ENCODE data around the gene TEX14. TPM values are rescaled to one million over a fixed set of nuclear protein-coding genes. Genes with fewer than 3 reads are reported as not detected.

TEX14 gene
- polyA plus RNA-seq, 2 of the 4 experiments (the other 2 are of a cell fraction), result 0.04 to 0.12 TPM

DNA sequence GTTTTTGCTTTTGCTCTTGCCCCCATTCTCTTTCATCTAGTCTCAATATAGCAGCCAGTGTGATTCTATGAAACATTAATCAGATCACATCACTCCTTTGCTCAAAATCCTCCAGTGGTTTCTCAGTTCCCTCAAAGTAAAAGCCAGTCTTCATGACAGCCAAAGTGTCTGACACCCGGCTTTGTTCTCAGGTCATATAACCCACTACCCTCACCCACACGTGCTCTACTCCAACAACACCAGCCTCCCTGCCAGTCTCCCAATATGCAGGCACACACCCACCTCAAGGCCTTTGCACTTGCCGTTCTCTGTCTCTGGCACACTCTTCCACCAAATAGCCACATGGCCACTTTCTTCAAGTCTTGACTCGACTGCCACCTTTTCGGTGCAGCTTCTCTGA, 181.8 kb downstream of the TEX14 start:
- TF ChIP-seq CHD2 (IDR thresholded peaks at IDR 0.05; ENCODE audit: low read length, partially characterized antibody), result no peak
- TF ChIP-seq PHF8 (IDR thresholded peaks at IDR 0.05; ENCODE audit: borderline replicate concordance, low read depth), result no peak
- TF ChIP-seq JUN (IDR thresholded peaks at IDR 0.05), result no peak
- no peak for TF ChIP-seq ZC3H11A (IDR thresholded peaks at IDR 0.05)
- TF ChIP-seq, protein P1, sequence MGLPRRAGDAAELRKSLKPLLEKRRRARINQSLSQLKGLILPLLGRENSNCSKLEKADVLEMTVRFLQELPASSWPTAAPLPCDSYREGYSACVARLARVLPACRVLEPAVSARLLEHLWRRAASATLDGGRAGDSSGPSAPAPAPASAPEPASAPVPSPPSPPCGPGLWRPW (IDR thresholded peaks at IDR 0.05), result no peak
- no peak for TF ChIP-seq POLR2AphosphoS2 (conservative IDR thresholded peaks at IDR 0.05; ENCODE audit: low read length)
- TF ChIP-seq, protein P2, sequence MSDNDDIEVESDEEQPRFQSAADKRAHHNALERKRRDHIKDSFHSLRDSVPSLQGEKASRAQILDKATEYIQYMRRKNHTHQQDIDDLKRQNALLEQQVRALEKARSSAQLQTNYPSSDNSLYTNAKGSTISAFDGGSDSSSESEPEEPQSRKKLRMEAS (IDR thresholded peaks at IDR 0.05), result no peak
- no peak for TF ChIP-seq CHD4 (IDR thresholded peaks at IDR 0.05; ENCODE audit: borderline replicate concordance)
- no peak for TF ChIP-seq HOXA7 (CRISPR knock-in tag; IDR thresholded peaks at IDR 0.05)
- TF ChIP-seq, protein P3, sequence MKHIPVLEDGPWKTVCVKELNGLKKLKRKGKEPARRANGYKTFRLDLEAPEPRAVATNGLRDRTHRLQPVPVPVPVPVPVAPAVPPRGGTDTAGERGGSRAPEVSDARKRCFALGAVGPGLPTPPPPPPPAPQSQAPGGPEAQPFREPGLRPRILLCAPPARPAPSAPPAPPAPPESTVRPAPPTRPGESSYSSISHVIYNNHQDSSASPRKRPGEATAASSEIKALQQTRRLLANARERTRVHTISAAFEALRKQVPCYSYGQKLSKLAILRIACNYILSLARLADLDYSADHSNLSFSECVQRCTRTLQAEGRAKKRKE (CRISPR knock-in tag; IDR thresholded peaks at IDR 0.05; ENCODE audit: low read depth), result no peak
- TF ChIP-seq, protein P4, sequence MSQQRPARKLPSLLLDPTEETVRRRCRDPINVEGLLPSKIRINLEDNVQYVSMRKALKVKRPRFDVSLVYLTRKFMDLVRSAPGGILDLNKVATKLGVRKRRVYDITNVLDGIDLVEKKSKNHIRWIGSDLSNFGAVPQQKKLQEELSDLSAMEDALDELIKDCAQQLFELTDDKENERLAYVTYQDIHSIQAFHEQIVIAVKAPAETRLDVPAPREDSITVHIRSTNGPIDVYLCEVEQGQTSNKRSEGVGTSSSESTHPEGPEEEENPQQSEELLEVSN (IDR thresholded peaks at IDR 0.05; ENCODE audit: borderline replicate concordance, low read depth), result no peak
- TF ChIP-seq NPAS2 (CRISPR knock-in tag; IDR thresholded peaks at IDR 0.05; ENCODE audit: borderline replicate concordance), result no peak
- TF ChIP-seq NR3C1 (IDR thresholded peaks at IDR 0.05), result no peak
- TF ChIP-seq HEYL (CRISPR knock-in tag; IDR thresholded peaks at IDR 0.05), result no peak
- no peak for TF ChIP-seq EHF (CRISPR knock-in tag; IDR thresholded peaks at IDR 0.05)
- TF ChIP-seq, protein P5, sequence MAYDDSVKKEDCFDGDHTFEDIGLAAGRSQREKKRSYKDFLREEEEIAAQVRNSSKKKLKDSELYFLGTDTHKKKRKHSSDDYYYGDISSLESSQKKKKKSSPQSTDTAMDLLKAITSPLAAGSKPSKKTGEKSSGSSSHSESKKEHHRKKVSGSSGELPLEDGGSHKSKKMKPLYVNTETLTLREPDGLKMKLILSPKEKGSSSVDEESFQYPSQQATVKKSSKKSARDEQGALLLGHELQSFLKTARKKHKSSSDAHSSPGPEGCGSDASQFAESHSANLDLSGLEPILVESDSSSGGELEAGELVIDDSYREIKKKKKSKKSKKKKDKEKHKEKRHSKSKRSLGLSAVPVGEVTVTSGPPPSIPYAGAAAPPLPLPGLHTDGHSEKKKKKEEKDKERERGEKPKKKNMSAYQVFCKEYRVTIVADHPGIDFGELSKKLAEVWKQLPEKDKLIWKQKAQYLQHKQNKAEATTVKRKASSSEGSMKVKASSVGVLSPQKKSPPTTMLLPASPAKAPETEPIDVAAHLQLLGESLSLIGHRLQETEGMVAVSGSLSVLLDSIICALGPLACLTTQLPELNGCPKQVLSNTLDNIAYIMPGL (CRISPR knock-in tag; IDR thresholded peaks at IDR 0.05; ENCODE audit: borderline replicate concordance), result no peak
- no peak for TF ChIP-seq KDM5A (IDR thresholded peaks at IDR 0.05)
- ChIA-PET CTCF (interaction anchor here (0.6 to 1.7 kb wide), 6 partner anchors 9 to 224 kb away, joined by 3 to 4 read pairs (median 4); no protein-coding TSS in a partner anchor), POLR2A (no interaction called here)
- WGBS (ENCODE audit: missing lambda C conversion rate), result 89% methylated on average over 5 of the region's 5 CpGs
- FAIRE-seq (no peak), ATAC-seq (no peak), DNase-seq (ENCODE audit: low read depth in 1 of 2, low spot score in 1 of 2) (no peak)
- Histone ChIP-seq H3K9me3 (no peaks in the 10 kb centered on the region), H3K4me1 (peaks cover 10% of the 10 kb centered on the region; the same call in 2 of the 3 replicates), H3K4me3 (no peak overlapping the region), H3K4me2 (no peak overlapping the region), H3K27ac (no peak overlapping the region)

DNA sequence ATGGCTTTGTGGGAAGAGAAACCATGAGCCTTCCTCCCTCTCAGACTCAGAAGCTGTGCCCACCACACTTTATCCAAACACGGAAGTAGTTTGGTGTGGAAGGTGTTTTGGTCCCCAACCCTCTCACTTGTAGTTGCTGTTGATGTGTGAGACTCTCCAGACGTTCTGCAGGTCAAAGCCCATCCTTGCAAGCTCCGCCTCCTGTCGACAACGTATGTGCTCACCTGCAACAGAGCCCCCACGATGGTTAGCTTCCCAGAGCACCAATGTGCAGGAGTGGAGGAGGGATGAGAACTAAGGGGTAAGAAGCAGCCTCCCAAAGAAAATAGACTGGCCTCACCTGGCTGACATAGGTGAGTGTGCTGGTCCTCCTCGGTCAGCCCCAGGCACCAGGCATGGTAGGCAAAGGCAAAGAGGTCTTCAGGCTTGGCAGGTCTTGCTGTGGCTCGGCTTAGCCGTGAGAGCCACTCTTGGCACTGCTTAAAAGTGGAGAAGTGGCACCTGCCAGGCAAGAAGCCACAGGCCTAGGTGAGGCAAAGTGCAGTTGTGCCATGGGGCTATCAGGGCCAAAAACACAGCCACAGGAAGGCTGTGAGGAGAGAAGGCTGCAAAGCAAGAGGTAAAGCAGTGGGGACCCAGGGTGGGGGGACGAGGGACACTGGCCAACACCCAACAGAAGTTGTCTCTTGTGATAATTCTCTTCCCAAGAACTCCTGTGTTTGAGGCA, 183.3 kb downstream of the TEX14 start:
- H3K4me1 ChIP-seq, result peaks cover 3% of the 10 kb centered on the region; the same call in 2 of the 3 replicates
- H3K4me2 ChIP-seq, result no peak overlapping the region
- POLR2A ChIA-PET, result no interaction called here
- ATAC-seq (no peak), FAIRE-seq (no peak), DNase-seq (ENCODE audit: low read depth in 1 of 2, low spot score in 1 of 2) (no peak)
- CTCF ChIA-PET, result no interaction called here
- H3K27ac ChIP-seq, result no peak overlapping the region
- TF ChIP-seq, protein P1 (IDR thresholded peaks at IDR 0.05), result no peak
- TF ChIP-seq HEYL (CRISPR knock-in tag; IDR thresholded peaks at IDR 0.05) (no peak), MAFK (IDR thresholded peaks at IDR 0.05; ENCODE audit: partially characterized antibody) (no peak), PHF8 (IDR thresholded peaks at IDR 0.05; ENCODE audit: borderline replicate concordance, low read depth) (no peak), ZFP36 (IDR thresholded peaks at IDR 0.05; ENCODE audit: borderline replicate concordance, partially characterized antibody) (no peak), TP53 (CRISPR knock-in tag; IDR thresholded peaks at IDR 0.05) (no peak), RCOR1 (IDR thresholded peaks at IDR 0.05; ENCODE audit: low read depth, low read length) (no peak), HDAC2 (IDR thresholded peaks at IDR 0.05) (no peak), CBX8 (IDR thresholded peaks at IDR 0.05) (no peak), NFE2L2 (conservative IDR thresholded peaks at IDR 0.05; ENCODE audit: low read length) (no peak), RAD21 (conservative IDR thresholded peaks at IDR 0.05 in 1 of 2, IDR thresholded peaks at IDR 0.05 in 1 of 2) (no peak), TFCP2L1 (CRISPR knock-in tag; IDR thresholded peaks at IDR 0.05) (no peak), JUN (IDR thresholded peaks at IDR 0.05) (no peak), GATA3 (IDR thresholded peaks at IDR 0.05; ENCODE audit: borderline replicate concordance) (no peak), ZNF302 (CRISPR knock-in tag; IDR thresholded peaks at IDR 0.05) (no peak)
- TF ChIP-seq, protein P6, sequence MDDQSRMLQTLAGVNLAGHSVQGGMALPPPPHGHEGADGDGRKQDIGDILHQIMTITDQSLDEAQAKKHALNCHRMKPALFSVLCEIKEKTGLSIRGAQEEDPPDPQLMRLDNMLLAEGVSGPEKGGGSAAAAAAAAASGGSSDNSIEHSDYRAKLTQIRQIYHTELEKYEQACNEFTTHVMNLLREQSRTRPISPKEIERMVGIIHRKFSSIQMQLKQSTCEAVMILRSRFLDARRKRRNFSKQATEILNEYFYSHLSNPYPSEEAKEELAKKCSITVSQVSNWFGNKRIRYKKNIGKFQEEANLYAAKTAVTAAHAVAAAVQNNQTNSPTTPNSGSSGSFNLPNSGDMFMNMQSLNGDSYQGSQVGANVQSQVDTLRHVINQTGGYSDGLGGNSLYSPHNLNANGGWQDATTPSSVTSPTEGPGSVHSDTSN (IDR thresholded peaks at IDR 0.05), result no peak
- TF ChIP-seq, protein P7, sequence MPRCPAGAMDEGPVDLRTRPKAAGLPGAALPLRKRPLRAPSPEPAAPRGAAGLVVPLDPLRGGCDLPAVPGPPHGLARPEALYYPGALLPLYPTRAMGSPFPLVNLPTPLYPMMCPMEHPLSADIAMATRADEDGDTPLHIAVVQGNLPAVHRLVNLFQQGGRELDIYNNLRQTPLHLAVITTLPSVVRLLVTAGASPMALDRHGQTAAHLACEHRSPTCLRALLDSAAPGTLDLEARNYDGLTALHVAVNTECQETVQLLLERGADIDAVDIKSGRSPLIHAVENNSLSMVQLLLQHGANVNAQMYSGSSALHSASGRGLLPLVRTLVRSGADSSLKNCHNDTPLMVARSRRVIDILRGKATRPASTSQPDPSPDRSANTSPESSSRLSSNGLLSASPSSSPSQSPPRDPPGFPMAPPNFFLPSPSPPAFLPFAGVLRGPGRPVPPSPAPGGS (IDR thresholded peaks at IDR 0.05), result no peak
- no peak overlapping the region for H3K4me3 ChIP-seq
- WGBS (ENCODE audit: missing lambda C conversion rate), result 78% methylated on average over 10 of the region's 10 CpGs
- no peaks in the 10 kb centered on the region for H3K9me3 ChIP-seq
